NT2/D1 (cell line): ENCODE data around the gene C16orf86.

Source experiments
- DNase-seq: peaks from one replicate; pipeline ENCODE4 v3.0.0-alpha.2; 2011; ENCODE audit warnings: low read depth, low spot score
- H3K27me3 ChIP-seq: 2 replicates; pipeline ENCODE4 v1.6.0; 2011; ENCODE audit warnings: mild to moderate bottlenecking; ENCODE audit not compliant: insufficient read length, insufficient read depth
- H3K36me3 ChIP-seq: 2 replicates; pipeline ENCODE4 v1.6.1; 2011; ENCODE audit warnings: mild to moderate bottlenecking, low read length, mixed read lengths; ENCODE audit not compliant: insufficient read depth, insufficient read length
- H3K4me1 ChIP-seq: 2 replicates; pipeline ENCODE4 v1.5.1; 2011; ENCODE audit not compliant: insufficient read depth, insufficient read length
- H3K4me3 ChIP-seq: 2 replicates; pipeline ENCODE4 v1.5.1; 2011; ENCODE audit warnings: low read depth; ENCODE audit not compliant: insufficient read length
- H3K9ac ChIP-seq: 2 replicates; pipeline ENCODE4 v1.6.0; 2011; ENCODE audit warnings: low read depth; ENCODE audit not compliant: insufficient read length
- H3K9me3 ChIP-seq: 2 replicates; pipeline ENCODE4 v1.5.1; 2011; ENCODE audit warnings: mild to moderate bottlenecking, low read length; ENCODE audit not compliant: insufficient read depth
- SUZ12 ChIP-seq: IDR thresholded peaks from 2 replicates; pipeline ENCODE4 v1.6.1; 2011; ENCODE audit not compliant: insufficient read length, insufficient read depth; ENCODE audit errors: extremely low read depth
- YY1 ChIP-seq: IDR thresholded peaks from 2 replicates; pipeline ENCODE4 v1.6.1; 2011; ENCODE audit not compliant: insufficient read length, insufficient read depth
- ZNF274 ChIP-seq: IDR thresholded peaks from 2 replicates; pipeline ENCODE4 v1.6.1; 2011; ENCODE audit warnings: mild to moderate bottlenecking, low read depth, low read length

C16orf86 gene

DNA sequence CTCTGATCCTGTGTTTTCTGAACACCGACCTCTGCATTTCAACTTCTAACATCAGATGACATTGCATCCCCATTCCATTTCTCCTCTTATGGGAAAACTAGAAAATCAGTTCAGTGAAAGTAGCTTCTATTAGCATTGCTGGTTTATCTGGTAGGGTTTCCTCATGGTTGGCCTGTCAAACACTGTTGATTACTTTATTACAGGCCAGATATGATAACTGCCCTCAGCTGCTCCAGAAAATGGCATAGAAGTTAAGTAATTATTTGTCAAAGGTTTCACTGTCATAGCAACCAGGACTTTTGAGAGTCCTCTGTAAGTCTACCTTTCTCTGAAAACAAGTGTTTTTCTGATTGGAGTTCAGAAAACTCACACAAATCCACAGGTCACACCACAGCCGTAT is 49.5 kb downstream of the C16orf86 start:
- Histone ChIP-seq H3K4me1 (no peaks in the 10 kb centered on the region), H3K36me3 (peaks cover 7% of the 10 kb centered on the region), H3K9ac (no peak overlapping the region), H3K27me3 (peaks cover 4% of the 10 kb centered on the region), H3K4me3 (no peak overlapping the region), H3K9me3 (no peaks in the 10 kb centered on the region)
- TF ChIP-seq ZNF274 (no peak), YY1 (no peak), SUZ12 (no peak)
- DNase-seq, result no peak
